Kidney tubule cell (primary cell): Measurements from ENCODE around the gene MAGOHB.
"Not testable (repeated sequence)": the region's sequence is repeated elsewhere in the genome, so short reads cannot be mapped to it uniquely, and the experiment has no call there.

ENCODE experiments used
- DNase-seq: peaks from one replicate; pipeline ENCODE4 v3.0.0-alpha.2; 2018; ENCODE audit warnings: low spot score

MAGOHB gene

GRCh38 chr12:10613349-10614055 lies at the start of gene MAGOHB:
MAGOHB (minus strand) TSS chr12:10613609; CDS start chr12:10613532, 77 bp downstream.
- DNase-seq, result peak; percentile 97

- DNase-seq, result peak; percentile 25
Measured at GRCh38 chr12:10661338-10661737, 47.9 kb upstream of the MAGOHB start.

DNA sequence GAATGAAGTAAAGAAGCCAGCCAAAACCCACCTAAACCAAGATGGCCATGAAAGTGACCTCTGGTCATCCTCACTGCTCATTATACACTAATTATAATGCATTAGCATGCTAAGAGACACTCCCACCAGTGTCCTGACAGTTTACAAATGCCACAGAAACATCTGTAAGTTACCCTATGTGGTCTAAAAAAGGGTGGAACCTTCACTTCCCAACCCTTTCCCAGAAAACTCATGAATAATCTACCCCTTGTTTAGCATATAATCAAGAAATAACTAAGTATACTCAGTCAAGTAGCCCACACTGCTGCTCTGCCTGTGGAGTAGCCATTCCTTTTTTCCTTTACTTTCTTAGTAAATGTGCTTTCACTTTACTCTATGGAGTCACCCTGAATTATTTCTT lies 40.6 kb upstream of the MAGOHB start:
- no peak for DNase-seq

GRCh38 chr12:10652192-10652591 lies 38.8 kb upstream of the MAGOHB start:
- DNase-seq, result no peak

GRCh38 chr12:10646576-10646975 lies 33.2 kb upstream of the MAGOHB start:
- DNase-seq, result not testable (repeated sequence)

DNA sequence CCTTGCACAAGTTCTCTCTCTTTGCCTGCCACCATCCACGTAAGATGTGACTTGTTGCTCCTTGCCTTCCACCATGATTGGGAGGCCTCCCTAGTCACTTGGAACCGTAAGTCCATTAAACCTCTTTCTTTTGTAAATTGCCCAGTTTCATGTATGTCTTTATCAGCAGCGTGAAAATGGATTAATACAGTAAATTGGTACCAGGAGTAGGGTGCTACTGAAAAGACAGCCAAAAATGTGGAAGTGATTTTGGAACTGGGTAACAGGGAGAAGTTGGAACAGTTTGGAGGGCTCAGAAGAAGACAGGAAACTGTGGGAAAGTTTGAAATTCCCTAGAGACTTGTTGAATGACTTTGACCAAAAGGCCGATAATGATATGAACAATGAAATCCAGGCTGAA lies 32.5 kb upstream of the MAGOHB start:
- no peak for DNase-seq

DNA sequence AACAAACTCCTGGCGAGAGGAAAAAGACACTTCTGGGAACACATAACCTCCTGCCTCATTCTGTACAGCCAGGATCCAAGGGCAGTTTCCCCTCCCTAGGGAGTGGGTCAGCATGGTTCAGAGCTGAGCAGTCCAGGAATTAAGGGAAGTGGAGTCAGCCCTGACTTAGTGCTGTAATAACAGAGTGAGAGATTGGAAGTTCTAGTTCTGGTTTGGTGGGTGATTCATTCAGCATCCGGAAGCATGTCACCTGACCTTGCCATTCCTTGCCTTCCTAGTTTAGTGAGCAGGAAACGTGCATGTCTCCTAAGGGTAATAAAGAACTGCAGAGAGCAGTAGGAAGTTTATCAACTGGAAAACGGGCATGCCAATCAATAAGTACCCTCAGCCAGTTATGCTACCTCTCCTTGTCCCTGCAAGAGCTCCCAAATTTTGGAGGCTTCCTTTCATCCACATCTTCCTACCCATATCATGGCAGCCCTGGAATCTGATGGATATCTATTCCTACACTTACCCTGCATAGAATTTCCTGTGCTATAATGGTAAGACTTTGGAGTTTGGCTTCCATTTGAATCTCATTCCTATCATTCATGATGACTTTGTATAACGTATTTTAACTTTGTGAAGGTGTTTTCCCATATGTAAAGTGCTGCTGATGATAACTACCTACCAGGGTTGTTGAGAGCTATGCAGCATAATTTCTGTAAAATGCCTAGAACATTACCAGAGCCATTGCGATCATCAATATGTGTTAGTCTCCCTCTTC lies 28.5 kb upstream of the MAGOHB start:
- DNase-seq, result peak; percentile 84

GRCh38 chr12:10638728-10639127 lies 25.3 kb upstream of the MAGOHB start:
- no peak for DNase-seq

DNA sequence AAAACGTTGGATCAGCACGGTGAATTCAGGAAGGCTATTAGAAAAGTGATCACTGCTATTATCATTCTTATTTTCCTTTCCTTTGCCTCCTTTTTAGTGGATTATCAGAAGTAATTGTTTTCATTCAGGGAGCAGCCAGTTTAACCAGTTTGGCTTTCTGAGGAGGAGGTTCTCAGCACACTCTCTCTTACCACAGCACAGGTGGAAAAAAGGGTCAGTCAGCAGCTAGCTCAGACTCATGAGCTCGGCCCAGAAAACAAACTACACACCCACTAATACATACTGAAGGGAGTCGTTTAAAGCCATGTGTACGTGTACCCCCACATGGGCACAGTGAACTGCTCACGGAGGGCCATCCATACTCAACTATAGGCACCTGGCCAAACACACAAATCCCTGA lies 23.2 kb upstream of the MAGOHB start:
- DNase-seq, result no peak

GRCh38 chr12:10636124-10636523 lies 22.7 kb upstream of the MAGOHB start:
- no peak for DNase-seq

DNA sequence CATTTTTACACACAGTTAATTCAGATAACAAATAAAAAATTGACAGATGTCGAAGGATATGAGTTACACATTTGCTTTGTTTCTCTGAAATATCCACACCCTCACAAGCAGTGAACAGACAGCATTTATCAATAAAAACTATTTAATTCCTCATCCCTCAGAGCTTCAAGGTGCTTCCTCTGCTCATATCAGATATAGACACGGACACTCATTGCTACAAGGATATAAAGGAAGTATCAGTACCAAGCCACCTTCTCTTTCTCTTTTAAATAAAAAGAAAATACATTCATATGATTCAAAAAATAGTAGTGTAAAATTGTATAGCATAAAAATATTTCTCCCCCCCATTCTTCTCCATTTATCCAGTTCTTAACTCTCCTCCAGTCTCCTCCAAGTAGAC lies 21.9 kb upstream of the MAGOHB start:
- DNase-seq, result no peak

- peak; percentile 97 for DNase-seq
Measured at GRCh38 chr12:10634427-10634826, 21.0 kb upstream of the MAGOHB start.

GRCh38 chr12:10633541-10633940 lies 20.1 kb upstream of the MAGOHB start:
- DNase-seq, result no peak

GRCh38 chr12:10632226-10632625 lies 18.8 kb upstream of the MAGOHB start:
- DNase-seq, result no peak

GRCh38 chr12:10624605-10625004 lies 11.2 kb upstream of the MAGOHB start:
- DNase-seq, result no peak

- DNase-seq, result no peak
Measured at GRCh38 chr12:10623131-10623530, 9.7 kb upstream of the MAGOHB start.

DNA sequence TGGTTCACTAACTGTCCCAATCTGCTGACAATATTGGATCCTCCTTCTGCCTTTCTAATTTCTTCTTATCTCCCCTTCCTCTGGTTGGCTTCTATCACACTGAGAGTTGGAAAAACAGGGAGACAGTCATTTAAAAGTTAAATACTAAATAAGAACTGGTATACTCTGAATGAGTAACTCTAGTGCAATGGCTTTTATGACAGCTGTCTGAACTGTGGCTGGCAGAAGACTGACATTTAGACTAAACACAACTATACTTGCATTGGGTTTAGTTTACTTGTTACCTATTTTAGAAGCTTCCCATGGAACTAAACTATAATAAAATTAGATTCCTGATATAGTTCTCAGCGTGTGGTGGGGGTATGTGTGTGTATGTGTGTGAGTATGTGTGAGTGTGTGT lies 7.9 kb upstream of the MAGOHB start:
- DNase-seq, result no peak

GRCh38 chr12:10620078-10620779 lies 6.8 kb upstream of the MAGOHB start:
- no peak for DNase-seq

DNA sequence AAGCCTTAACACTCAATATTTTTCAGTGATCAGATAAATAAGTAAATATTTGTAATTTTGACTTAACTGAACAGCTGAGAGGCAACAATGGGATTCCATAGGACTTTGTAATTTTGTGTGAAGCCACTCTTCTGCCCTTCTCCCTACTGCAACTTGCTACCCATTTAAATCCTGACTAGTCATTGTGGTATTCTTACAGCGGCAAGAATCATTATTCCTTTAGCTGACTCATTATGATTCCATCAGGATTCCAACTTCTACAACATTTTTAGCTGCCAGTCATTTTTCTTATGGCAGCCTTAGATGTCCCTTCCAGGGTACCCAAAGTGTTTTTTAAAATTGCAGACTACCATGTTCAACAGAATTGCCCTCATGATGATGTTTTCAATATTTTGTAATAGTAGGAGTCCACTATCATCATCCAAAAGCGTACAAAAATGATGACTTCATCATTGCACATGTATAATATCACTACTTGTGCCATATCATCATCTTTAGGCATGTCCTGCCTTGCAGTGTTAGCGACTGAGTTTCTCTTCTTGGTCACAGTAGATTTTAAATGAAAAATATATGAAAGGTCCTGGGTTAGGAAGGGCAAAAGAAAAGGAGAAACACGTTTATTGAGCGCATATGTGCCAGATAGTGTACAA lies 5.1 kb upstream of the MAGOHB start:
- peak; percentile 86 for DNase-seq

DNA sequence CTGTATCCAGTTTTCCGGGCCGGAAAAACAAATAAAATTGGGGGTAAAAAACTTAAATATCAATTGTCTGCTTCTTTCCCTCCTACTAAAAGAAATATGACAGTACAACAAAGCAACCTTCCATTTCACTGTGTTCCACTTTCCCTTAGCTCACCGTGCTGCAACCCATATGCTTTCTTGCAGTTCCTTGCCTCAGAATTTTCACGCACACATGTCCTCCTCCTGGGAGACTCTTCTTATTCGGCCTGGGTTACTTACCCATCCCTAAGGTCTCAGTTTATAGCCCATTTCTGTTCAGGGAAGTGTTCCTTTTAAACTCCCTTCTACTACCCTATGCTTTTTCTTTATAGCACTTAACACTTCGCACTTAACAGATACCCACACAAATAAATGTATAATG lies 4.5 kb upstream of the MAGOHB start:
- DNase-seq, result no peak

GRCh38 chr12:10615532-10615931 lies 2.1 kb upstream of the MAGOHB start:
- DNase-seq, result peak; percentile 72

GRCh38 chr12:10614056-10614370 lies 604 bp upstream of the MAGOHB start:
- no peak for DNase-seq

GRCh38 chr12:10612984-10613348 lies 443 bp downstream of the MAGOHB start:
- no peak for DNase-seq
